Measurements from ENCODE around the gene ACSF2.
A peak's percentile ranks its signal among the peaks of the same experiment; 100 is the strongest.
"Not testable (repeated sequence)": the region's sequence is repeated elsewhere in the genome, so short reads cannot be mapped to it uniquely, and the experiment has no call there.

Gene ACSF2

GRCh38 chr17:50425682-50426471, at the start of gene ACSF2:
TSS of gene ACSF2 (plus strand) at chr17:50426218. CDS start at chr17:50426262, 44 bp downstream.
- DNase-seq = peak; percentile 58 to 62

GRCh38 chr17:50379351-50380132, 46.5 kb upstream of the ACSF2 start:
- DNase-seq = no peak

GRCh38 chr17:50380369-50381259, 45.4 kb upstream of the ACSF2 start:
- no peak for DNase-seq

- no peak for DNase-seq
Observed at GRCh38 chr17:50381260-50381815, 44.7 kb upstream of the ACSF2 start.

GRCh38 chr17:50381920-50382319, 44.1 kb upstream of the ACSF2 start:
- no peak for DNase-seq

- DNase-seq = no peak
Observed at GRCh38 chr17:50382931-50383330, 43.1 kb upstream of the ACSF2 start.

- DNase-seq = no peak
Observed at GRCh38 chr17:50386510-50386909, 39.5 kb upstream of the ACSF2 start.

- DNase-seq = no peak
Observed at GRCh38 chr17:50388728-50389127, 37.3 kb upstream of the ACSF2 start.

GRCh38 chr17:50389534-50389933, 36.5 kb upstream of the ACSF2 start:
- no peak for DNase-seq

GRCh38 chr17:50392621-50393020, 33.4 kb upstream of the ACSF2 start:
- DNase-seq = no peak

- no peak for DNase-seq
Observed at GRCh38 chr17:50393700-50394099, 32.3 kb upstream of the ACSF2 start.

GRCh38 chr17:50394711-50395110, 31.3 kb upstream of the ACSF2 start:
- DNase-seq = no peak

- peak; percentile 12 to 16 for DNase-seq
Observed at GRCh38 chr17:50396261-50397110, 29.5 kb upstream of the ACSF2 start.

- peak; percentile 88 to 94 for DNase-seq
Observed at GRCh38 chr17:50397111-50397918, 28.7 kb upstream of the ACSF2 start, which contains the start of gene LRRC59. TSS of gene LRRC59 (minus strand) at chr17:50397523. CDS start at chr17:50397317, 206 bp downstream.

- DNase-seq = no peak
Observed at GRCh38 chr17:50397919-50398285, 28.1 kb upstream of the ACSF2 start.

GRCh38 chr17:50398672-50399071, 27.3 kb upstream of the ACSF2 start:
- DNase-seq = not testable (repeated sequence)

GRCh38 chr17:50399591-50399990, 26.4 kb upstream of the ACSF2 start:
- not testable (repeated sequence) for DNase-seq

GRCh38 chr17:50405351-50405750, 20.7 kb upstream of the ACSF2 start:
- DNase-seq = not testable (repeated sequence)

- no peak for DNase-seq
Observed at GRCh38 chr17:50406578-50406977, 19.4 kb upstream of the ACSF2 start.

GRCh38 chr17:50407921-50408320, 18.1 kb upstream of the ACSF2 start:
- DNase-seq = no peak

Measured in activated CD4-positive, alpha-beta T cell treated with anti-CD3 and anti-CD28 coated beads for 4 hours (primary cell).